ENCODE measurements around the gene ZNF583. TPM values are rescaled to one million over a fixed set of nuclear protein-coding genes. Genes with fewer than 3 reads are reported as not detected.

Gene ZNF583
- total and polyA plus RNA-seq, 10 donors: 0.93 to 10.6 (median 7.0) TPM

DNA sequence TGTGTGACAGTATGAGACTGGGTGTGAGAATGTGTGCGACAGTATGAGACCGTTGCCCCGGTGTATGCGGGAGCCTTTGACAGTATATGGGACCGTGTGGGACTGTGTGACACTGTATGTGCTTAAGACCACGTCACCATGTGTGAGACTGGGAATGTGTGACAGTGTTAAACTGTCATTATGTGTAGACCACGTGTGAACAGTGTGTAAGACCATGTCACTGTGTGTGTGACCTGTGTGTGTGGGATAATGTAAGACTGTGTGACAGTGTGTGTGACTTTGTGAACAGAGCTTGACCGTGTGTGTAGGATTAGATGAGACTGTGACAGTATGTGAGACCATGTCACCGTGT is 549 bp downstream of the ZNF583 start:
- 55 to 67% (median 62%) methylated on average over 9 of the region's 9 CpGs for WGBS, 5 donors
- TF ChIP-seq, protein P1, sequence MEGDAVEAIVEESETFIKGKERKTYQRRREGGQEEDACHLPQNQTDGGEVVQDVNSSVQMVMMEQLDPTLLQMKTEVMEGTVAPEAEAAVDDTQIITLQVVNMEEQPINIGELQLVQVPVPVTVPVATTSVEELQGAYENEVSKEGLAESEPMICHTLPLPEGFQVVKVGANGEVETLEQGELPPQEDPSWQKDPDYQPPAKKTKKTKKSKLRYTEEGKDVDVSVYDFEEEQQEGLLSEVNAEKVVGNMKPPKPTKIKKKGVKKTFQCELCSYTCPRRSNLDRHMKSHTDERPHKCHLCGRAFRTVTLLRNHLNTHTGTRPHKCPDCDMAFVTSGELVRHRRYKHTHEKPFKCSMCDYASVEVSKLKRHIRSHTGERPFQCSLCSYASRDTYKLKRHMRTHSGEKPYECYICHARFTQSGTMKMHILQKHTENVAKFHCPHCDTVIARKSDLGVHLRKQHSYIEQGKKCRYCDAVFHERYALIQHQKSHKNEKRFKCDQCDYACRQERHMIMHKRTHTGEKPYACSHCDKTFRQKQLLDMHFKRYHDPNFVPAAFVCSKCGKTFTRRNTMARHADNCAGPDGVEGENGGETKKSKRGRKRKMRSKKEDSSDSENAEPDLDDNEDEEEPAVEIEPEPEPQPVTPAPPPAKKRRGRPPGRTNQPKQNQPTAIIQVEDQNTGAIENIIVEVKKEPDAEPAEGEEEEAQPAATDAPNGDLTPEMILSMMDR (IDR thresholded peaks at IDR 0.05 in 8 of 11, conservative IDR thresholded peaks at IDR 0.05 in 3 of 11): no peak
- TF ChIP-seq POLR2A (IDR thresholded peaks at IDR 0.05) (no peak), POLR2AphosphoS5 (IDR thresholded peaks at IDR 0.05) (no peak)
- Histone ChIP-seq H3K9me3 (peaks cover 9 to 77% (median 71%) of the 10 kb centered on the region in 8 donors), H3K36me3 (peaks cover 11 to 58% (median 31%) of the 10 kb centered on the region in 6 donors), H3K27me3 (replicated peaks in 1 of 7) (no peaks in the 10 kb centered on the region), H3K4me3 (peak overlapping the region in 7 of 8 donors; percentile 62 to 85 (median 71)), H3K27ac (peak overlapping the region in 5 of 8 donors; percentile 96 to 99 (median 98)), H3K4me1 (peaks cover 0 to 27% (median 21%) of the 10 kb centered on the region in 6 donors)
- intact Hi-C loops (cut with DNase I; ENCODE audit: low total_unique reads): no loop called here
- DNase-seq: no peak

DNA sequence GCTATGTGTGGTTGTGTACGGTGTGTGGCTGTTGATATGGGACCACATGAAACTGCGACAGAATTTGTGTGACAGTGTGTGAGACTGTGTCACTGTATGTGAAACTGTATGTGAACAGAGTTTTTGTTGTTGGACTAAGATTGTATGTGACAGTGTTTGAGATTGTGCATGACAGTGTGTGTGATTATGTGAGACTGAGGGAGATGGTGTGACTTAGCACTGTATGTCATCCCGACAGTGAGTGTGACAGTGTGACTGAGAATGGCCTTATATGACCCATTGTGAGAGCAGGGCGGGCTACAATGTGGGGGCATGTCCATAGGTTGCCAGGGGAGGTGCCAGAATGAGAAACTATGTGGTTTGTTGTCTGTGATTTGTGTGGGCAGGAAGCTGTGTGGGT is 930 bp downstream of the ZNF583 start:
- peak overlapping the region in 7 of 8 donors; percentile 62 to 85 (median 71) for H3K4me3 ChIP-seq
- 87 to 93% (median 90%) methylated on average over 4 of the region's 4 CpGs for WGBS, 5 donors
- H3K36me3 ChIP-seq: peaks cover 14 to 58% (median 34%) of the 10 kb centered on the region in 6 donors
- H3K9me3 ChIP-seq: peaks cover 11 to 77% (median 71%) of the 10 kb centered on the region in 8 donors
- no peak for DNase-seq
- TF ChIP-seq, protein P1 (IDR thresholded peaks at IDR 0.05 in 8 of 11, conservative IDR thresholded peaks at IDR 0.05 in 3 of 11): no peak
- TF ChIP-seq POLR2A (IDR thresholded peaks at IDR 0.05): no peak
- TF ChIP-seq POLR2AphosphoS5 (IDR thresholded peaks at IDR 0.05): no peak
- intact Hi-C loops (cut with DNase I; ENCODE audit: low total_unique reads): no loop called here
- peaks cover 0 to 27% (median 21%) of the 10 kb centered on the region in 6 donors for H3K4me1 ChIP-seq
- no peak overlapping the region for H3K27ac ChIP-seq
- H3K27me3 ChIP-seq (replicated peaks in 1 of 7): no peaks in the 10 kb centered on the region

DNA sequence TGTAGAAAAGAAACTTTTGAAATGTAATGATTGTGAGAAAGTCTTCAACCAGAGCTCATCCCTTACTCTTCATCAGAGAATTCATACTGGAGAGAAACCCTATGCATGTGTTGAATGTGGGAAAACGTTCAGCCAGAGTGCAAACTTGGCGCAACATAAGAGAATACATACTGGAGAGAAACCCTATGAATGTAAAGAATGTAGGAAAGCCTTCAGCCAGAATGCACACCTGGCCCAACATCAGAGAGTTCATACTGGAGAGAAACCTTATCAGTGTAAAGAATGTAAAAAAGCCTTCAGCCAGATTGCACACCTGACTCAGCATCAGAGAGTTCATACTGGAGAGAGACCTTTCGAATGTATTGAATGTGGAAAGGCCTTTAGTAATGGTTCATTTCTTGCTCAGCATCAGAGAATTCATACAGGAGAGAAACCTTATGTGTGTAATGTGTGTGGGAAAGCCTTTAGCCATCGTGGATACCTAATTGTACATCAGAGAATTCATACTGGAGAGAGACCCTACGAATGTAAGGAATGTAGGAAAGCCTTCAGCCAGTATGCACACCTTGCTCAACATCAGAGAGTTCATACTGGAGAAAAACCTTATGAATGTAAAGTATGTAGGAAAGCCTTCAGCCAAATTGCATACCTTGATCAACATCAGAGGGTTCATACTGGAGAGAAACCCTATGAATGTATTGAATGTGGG is 19.3 kb downstream of the ZNF583 start:
- H3K27ac ChIP-seq: no peak overlapping the region
- TF ChIP-seq POLR2A (IDR thresholded peaks at IDR 0.05) (no peak), POLR2AphosphoS5 (IDR thresholded peaks at IDR 0.05) (no peak)
- TF ChIP-seq, protein P1 (IDR thresholded peaks at IDR 0.05 in 8 of 11, conservative IDR thresholded peaks at IDR 0.05 in 3 of 11): no peak
- H3K36me3 ChIP-seq: peaks cover 20 to 61% (median 52%) of the 10 kb centered on the region in 6 donors
- no peak for DNase-seq
- H3K4me1 ChIP-seq: no peaks in the 10 kb centered on the region
- intact Hi-C loops (cut with DNase I; ENCODE audit: low total_unique reads): no loop called here
- H3K9me3 ChIP-seq: peaks cover 82 to 100% (median 100%) of the 10 kb centered on the region in 8 donors
- 90 to 98% (median 93%) methylated on average over 5 of the region's 5 CpGs for WGBS, 5 donors
- H3K4me3 ChIP-seq: no peak overlapping the region
- H3K27me3 ChIP-seq (replicated peaks in 1 of 7): no peaks in the 10 kb centered on the region

DNA sequence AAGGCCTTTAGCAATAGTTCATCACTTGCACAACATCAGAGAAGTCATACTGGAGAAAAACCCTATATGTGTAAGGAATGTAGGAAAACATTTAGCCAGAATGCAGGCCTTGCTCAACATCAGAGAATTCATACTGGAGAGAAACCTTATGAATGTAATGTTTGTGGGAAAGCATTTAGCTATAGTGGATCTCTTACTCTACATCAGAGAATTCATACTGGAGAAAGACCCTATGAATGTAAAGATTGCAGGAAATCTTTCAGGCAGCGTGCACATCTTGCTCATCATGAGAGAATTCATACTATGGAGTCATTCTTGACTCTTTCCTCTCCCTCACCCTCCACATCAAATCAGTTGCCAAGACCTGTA is 19.8 kb downstream of the ZNF583 start:
- Histone ChIP-seq H3K4me1 (no peaks in the 10 kb centered on the region), H3K4me3 (no peak overlapping the region), H3K27ac (no peak overlapping the region), H3K36me3 (peaks cover 20 to 55% (median 47%) of the 10 kb centered on the region in 6 donors), H3K27me3 (replicated peaks in 1 of 7) (no peaks in the 10 kb centered on the region), H3K9me3 (peaks cover 87 to 100% (median 100%) of the 10 kb centered on the region in 8 donors)
- DNase-seq: no peak
- TF ChIP-seq POLR2AphosphoS5 (IDR thresholded peaks at IDR 0.05) (no peak), POLR2A (IDR thresholded peaks at IDR 0.05) (no peak)
- TF ChIP-seq, protein P1 (IDR thresholded peaks at IDR 0.05 in 8 of 11, conservative IDR thresholded peaks at IDR 0.05 in 3 of 11): no peak
- intact Hi-C loops (cut with DNase I; ENCODE audit: low total_unique reads): no loop called here
- 79 to 94% (median 94%) methylated on average over 1 of the region's 1 CpG for WGBS, 5 donors
